ENCODE data around the gene GSG1.

GSG1 gene

DNA sequence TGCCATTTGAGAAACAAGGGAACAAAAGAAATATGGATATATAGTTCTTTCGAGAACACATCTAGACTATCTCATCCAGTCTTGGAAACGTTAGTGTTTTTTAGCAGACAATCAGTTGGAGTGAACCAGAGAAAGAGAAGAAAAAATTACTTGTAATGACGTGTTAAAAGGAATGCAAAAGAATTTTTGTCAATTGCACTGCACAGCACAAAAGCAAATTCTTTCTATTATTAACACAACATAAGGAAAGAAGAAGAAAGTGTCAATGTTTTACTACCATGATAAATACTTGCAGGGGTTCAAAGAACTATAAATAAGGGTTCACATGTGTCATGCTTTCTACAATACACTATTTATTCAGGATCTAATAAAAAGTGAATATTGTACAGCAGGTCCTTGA lies 27.5 kb upstream of the GSG1 start:
- TF ChIP-seq, protein P1, sequence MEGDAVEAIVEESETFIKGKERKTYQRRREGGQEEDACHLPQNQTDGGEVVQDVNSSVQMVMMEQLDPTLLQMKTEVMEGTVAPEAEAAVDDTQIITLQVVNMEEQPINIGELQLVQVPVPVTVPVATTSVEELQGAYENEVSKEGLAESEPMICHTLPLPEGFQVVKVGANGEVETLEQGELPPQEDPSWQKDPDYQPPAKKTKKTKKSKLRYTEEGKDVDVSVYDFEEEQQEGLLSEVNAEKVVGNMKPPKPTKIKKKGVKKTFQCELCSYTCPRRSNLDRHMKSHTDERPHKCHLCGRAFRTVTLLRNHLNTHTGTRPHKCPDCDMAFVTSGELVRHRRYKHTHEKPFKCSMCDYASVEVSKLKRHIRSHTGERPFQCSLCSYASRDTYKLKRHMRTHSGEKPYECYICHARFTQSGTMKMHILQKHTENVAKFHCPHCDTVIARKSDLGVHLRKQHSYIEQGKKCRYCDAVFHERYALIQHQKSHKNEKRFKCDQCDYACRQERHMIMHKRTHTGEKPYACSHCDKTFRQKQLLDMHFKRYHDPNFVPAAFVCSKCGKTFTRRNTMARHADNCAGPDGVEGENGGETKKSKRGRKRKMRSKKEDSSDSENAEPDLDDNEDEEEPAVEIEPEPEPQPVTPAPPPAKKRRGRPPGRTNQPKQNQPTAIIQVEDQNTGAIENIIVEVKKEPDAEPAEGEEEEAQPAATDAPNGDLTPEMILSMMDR (conservative IDR thresholded peaks at IDR 0.05; ENCODE audit: low read depth, low read length): no peak
- H3K4me3 ChIP-seq (ENCODE audit: low read length): no peak overlapping the region
- DNase-seq (ENCODE audit: low read depth): no peak

- H3K4me3 ChIP-seq (ENCODE audit: low read length): no peak overlapping the region
- DNase-seq (ENCODE audit: low read depth): peak; percentile 62
- TF ChIP-seq, protein P1 (conservative IDR thresholded peaks at IDR 0.05; ENCODE audit: low read depth, low read length): no peak
Measured at GRCh38 chr12:13128291-13128965, 25.0 kb upstream of the GSG1 start.

GRCh38 chr12:13127444-13127843 lies 24.0 kb upstream of the GSG1 start:
- TF ChIP-seq, protein P1 (conservative IDR thresholded peaks at IDR 0.05; ENCODE audit: low read depth, low read length): no peak
- DNase-seq (ENCODE audit: low read depth): no peak
- H3K4me3 ChIP-seq (ENCODE audit: low read length): no peak overlapping the region

GRCh38 chr12:13126494-13126893 lies 23.0 kb upstream of the GSG1 start:
- DNase-seq (ENCODE audit: low read depth): no peak
- no peak overlapping the region for H3K4me3 ChIP-seq (ENCODE audit: low read length)
- TF ChIP-seq, protein P1 (conservative IDR thresholded peaks at IDR 0.05; ENCODE audit: low read depth, low read length): no peak

DNA sequence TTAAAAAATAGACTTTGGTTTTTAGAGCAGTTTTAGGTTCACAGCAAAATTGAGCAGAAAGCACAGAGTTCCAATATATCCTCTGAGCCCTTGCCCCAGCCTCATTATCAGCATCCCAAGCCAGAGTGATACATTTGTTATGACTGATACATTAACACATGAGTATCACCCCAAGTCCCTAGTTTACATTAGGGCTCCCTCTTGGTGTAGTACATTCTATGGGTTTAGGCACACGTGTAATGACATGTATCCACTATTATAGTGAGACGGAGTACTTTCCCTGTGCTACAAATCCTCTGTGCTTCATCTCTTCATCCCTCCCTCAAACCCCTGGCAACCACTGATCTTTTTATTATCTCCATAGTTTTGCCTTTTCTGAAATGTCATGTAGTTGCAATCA lies 22.5 kb upstream of the GSG1 start:
- no peak overlapping the region for H3K4me3 ChIP-seq (ENCODE audit: low read length)
- DNase-seq (ENCODE audit: low read depth): no peak
- TF ChIP-seq, protein P1 (conservative IDR thresholded peaks at IDR 0.05; ENCODE audit: low read depth, low read length): no peak

- no peak for DNase-seq (ENCODE audit: low read depth)
- TF ChIP-seq, protein P1 (conservative IDR thresholded peaks at IDR 0.05; ENCODE audit: low read depth, low read length): no peak
- no peak overlapping the region for H3K4me3 ChIP-seq (ENCODE audit: low read length)
Measured at GRCh38 chr12:13124656-13125505, 21.4 kb upstream of the GSG1 start.

All from retinal pigment epithelial cell (primary cell).